NCI-H128 (cell line): Measurements from ENCODE around the gene RBM10.
"Not testable (repeated sequence)": the region's sequence is repeated elsewhere in the genome, so short reads cannot be mapped to it uniquely, and the experiment has no call there.

Source experiments
- DNase-seq: peaks from one replicate; lab custom pipeline; 2025; ENCODE audit not compliant: unreplicated experiment; lab: John Stamatoyannopoulos, UW

The RBM10 gene, protein sequence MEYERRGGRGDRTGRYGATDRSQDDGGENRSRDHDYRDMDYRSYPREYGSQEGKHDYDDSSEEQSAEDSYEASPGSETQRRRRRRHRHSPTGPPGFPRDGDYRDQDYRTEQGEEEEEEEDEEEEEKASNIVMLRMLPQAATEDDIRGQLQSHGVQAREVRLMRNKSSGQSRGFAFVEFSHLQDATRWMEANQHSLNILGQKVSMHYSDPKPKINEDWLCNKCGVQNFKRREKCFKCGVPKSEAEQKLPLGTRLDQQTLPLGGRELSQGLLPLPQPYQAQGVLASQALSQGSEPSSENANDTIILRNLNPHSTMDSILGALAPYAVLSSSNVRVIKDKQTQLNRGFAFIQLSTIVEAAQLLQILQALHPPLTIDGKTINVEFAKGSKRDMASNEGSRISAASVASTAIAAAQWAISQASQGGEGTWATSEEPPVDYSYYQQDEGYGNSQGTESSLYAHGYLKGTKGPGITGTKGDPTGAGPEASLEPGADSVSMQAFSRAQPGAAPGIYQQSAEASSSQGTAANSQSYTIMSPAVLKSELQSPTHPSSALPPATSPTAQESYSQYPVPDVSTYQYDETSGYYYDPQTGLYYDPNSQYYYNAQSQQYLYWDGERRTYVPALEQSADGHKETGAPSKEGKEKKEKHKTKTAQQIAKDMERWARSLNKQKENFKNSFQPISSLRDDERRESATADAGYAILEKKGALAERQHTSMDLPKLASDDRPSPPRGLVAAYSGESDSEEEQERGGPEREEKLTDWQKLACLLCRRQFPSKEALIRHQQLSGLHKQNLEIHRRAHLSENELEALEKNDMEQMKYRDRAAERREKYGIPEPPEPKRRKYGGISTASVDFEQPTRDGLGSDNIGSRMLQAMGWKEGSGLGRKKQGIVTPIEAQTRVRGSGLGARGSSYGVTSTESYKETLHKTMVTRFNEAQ

DNA sequence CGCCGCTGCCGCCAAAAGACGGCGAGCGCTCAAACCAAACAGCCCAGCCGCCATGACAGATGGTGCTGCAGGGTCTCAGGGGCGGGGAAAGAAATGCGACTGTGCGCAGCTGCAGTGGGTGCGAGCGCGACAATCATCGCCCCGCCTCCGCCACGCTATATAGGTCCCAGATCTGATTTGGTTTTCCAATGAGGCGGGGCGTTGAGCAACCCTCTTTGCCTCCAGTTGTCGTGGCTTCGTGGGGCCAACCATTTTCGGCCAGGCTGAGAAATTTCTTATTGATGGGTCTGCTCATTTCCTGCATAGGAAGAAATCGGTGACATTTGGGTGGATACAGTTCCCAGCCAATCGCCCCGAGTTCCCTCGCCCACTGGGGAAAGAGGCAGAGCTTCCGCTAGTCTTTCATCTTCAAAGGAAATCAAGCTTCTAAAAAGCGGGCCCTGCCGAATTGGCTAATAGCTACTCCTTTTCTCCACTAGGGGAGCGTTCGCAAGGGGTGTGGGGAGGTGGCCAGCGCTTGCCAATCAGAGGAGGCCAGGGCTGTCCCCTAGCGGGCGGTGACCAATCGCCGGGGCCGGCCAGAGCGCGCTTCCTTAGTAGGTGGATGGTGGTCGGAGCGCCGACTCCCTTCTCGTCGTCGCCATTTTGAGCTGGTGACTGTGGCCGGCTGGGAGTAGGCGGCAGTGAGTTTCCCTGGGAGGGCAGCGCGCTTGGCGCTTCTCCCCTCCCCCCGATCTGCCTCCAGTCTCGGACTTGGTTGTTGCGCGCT lies at the start of gene RBM10, which contains the start of gene NDUFB11:
TSS of gene RBM10 (plus strand) at position 596 of the 769 bp plus-strand sequence. CDS start 2,261 bp downstream, outside the sequence.
TSS of gene NDUFB11 (minus strand) at position 77 of the 769 bp plus-strand sequence. CDS start at position 54, 23 bp downstream.
- DNase-seq = peak; percentile 84

DNA sequence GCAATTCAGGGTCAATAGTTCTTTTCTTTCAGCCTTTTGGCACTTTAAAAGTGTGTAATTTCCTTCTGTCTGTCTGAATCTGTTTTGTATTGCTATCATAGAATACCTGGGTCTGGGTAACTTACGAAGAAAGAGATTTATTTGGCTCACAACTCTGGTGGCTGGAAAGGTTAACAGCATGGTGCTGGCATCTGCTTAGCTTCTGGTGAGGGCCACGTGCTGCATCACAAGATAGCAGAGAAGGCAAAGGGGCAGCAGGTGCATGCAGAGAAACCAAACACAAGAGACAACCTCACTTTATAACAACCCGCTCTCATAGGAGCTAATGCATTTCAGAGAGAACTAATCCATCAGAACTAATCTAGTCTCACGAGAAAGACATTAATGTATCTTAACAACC lies 48.0 kb upstream of the RBM10 start:
- no peak for DNase-seq

DNA sequence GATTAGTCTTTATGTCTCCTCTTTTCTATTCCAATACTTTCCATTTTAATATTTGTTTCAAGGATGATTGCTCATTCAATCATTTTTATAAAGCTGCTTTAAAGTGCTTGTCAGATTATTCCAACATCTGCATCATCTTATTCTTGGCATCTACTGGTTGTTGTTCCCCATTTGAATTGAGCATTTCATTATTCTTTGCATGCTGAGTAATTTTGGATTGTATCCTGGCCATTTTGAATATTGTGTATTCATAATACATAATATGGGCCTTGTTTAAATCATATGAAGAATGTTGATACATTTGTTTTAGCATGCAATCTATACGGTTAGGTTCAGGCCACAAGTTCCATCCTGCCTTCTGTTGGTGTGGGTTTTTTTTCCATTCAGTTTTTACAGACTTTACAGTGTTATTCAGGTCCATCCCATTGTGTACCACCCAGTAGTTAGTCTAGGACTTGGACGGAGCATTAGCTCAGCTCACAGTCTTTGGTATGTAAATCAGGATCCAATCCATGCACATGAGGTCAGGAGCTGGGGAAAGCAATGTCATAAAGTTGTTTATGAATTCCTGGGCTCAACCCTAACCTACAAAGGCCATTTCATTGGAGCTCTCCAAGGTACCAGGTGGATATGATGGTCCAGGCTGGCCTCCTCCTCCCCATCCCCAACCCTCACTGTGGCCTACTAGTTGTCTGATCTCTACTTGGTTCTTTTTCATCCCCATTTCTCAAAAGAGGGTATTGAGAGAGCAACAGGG lies 46.5 kb upstream of the RBM10 start:
- DNase-seq = no peak

DNA sequence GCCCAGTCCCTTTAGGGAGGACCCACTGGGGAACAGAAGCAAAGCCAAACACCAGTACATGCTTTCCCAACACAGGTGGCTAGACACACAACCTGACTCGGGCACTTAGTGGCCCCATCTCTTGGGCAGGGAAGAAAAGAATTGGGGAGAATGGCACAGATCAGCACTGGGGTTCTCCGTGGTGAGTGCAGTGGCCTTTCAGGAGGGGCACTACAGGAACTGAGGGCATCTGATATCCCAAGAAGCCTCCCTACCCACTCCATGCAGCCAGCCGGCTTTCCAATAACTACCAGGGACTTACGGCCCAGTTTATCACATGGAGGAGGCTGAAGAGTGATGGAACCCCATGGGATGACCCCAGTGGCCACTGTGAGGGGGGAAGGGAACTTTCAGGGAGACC lies 43.8 kb upstream of the RBM10 start:
- no peak for DNase-seq

DNA sequence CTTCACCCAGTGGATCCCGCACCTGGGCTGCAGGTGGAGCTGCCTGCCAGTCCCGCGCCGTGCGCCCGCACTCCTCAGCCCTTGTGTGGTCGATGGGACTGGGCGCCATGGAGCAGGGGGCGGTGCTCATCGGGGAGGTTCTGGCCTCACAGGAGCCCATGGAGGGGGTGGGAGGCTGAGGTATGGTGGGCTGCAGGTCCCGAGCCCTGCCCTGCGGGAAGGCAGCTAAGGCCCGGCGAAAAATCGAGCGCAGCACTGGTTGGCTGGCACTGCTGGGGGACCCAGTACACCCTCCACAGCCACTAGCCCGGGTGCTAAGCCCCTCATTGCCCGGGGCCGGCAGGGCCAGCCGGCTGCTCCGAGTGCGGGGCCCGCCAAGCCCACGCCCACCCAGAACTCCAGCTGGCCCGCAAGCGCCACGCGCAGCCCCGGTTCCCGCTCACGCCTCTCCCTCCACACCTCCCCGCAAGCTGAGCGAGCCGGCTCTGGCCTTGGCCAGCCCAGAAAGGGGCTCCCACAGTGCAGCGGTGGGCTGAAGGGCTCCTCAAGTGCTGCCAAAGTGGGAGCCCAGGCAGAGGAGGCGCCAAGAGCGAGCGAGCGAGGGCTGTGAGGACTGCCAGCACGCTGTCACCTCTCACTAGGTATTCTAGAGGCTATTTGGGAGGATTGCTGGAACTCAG lies 33.9 kb upstream of the RBM10 start:
- DNase-seq = not testable (repeated sequence)

DNA sequence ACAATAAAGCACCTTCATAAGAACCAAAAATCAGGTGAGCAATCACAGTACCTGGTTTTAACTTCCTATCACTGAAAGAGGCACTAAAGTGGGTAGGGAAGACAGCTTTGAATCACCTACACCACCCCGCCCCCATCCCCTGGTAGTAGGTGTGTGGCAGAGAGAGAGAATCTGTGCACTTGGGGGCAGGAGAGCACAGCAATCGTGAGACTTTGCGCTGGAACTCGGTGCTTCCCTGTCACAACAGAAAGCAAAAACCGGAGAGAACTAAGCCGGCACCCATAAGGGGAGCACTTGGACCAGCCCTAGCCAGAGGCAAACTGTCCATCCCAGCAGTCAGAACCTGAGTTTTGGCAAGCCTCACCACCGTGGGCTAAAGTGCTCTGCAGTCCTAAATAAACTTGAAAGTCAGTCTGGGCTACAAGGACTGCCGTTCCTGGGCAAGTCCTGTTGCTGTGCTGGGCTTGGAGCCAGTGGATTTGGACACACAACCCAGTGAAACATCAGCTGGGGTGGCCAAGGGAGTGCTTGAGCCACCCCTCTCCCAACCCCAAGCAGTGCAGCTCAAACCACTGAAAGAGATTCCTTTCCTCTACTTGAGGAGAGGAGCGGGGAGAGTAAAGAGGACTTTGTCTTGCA lies 32.6 kb upstream of the RBM10 start:
- DNase-seq = no peak

DNA sequence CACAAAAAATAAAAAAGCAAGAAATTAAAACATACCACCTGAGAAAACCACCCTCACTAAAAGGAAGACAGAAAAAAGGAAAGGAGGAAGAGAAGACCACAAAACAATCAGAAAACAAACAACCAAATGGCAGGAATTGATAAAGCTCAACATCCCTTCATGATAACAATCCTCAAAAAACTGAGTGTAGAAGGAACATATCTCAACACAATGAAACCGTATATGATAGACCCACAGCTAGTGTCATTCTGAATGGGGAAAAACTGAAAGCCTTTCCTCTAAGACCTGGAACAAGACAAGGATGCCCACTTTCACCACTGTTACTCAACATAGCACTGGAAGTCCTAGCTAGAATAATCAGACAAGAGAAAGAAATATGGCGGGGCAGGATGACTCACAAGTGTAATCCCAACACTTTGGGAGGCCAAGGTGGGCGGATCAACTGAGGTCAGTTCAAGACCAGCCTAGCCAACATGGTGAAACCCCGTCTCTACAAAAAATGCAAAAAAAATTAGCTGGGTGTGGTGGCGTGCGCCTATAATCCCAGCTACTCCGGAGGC lies 28.4 kb upstream of the RBM10 start:
- not testable (repeated sequence) for DNase-seq

DNA sequence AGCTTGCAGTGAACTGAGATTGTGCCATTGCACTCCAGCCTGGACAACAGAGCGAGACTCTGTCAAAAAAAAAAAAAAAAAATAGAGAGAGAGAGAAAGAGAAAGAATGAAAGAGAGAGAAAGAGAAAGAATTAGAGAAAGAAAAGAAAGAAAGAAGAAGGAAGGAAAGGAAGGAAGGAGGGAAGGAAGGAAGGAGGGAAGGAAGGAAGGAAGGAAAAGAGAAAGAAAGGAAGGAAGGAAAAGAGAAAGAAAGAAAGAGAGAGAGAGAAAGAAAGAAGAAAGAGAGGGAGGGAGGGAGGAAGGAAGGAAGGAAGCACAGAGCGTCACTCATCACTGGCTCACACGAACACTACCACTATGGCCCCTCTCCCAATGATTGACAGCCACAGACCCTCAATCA lies 20.6 kb upstream of the RBM10 start:
- DNase-seq = not testable (repeated sequence)

DNA sequence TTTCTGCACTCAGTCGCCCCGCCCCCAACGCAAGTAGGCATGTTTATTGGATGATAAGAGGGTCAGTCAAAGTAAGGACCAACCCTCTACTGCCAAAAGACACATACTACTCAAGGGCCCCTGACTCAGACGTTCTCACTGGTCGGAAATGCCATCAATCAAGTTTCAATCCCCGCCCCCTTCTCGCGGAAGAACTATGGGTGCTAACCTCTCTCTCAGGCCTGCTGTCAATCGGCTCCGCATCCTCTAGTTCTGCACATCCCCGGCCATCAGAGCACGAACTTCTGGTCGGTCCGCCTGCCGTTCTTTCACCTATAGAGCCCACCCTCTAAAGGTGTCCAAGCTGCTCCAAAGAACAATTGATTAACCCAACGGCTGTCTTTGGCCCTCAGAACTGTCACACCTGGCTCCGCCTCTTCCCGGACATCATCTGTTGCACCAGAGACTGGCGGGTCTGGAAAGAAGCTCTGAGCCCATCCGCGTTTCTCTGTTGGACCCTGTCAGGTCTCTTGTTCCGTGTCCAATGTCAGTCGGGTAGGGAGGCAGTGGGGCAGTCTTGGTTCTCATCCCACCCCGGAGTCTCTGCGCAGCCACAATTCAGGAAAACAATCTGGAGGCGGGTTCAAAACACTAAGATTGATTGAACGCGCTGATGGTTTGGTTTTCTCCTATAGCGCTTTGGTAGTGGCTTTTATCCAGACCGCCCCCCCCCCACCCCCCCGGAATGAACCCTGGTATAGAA lies 15.7 kb upstream of the RBM10 start:
- DNase-seq = peak; percentile 85

DNA sequence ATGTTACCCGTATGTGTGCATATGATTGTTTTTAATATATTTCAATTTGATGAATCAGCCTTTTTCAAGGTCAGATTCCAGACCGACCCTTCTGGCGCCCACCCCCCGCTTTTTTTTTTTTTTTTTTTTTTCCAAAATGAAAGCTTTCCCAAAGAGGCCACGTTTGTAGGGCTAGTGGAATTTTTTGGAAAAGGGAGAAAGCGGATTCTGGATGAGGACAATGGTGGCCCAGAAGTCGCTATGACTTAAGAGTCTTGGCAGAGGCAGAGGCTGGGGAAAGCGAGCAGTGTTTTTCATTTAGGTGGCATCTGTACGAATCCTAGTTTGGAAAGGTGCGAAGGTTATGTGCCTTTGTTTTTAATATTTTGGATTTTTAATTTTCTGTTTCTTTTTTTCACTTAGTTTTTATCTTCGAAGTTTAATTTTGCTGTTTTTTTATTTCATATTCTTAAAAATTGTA lies 15.1 kb upstream of the RBM10 start:
- no peak for DNase-seq

DNA sequence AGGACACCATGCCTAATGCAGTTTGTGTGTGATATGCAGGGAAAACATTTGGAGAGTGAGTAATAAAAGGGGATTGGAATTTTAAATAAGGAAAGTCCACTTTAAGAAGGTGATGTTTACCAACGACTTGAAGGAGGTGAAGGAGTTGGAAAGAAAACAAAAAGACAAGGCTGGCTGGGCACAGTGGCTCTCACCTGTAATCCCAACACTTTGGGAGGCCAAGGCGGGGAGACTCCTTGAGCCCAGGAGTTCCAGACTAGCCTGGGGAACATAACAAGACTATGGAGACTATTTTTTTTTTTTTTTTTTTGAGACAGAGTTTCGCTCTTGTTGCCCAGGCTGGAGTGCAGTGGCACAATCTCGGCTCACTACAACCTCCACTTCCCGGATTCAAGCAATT lies 11.5 kb upstream of the RBM10 start:
- no peak for DNase-seq

DNA sequence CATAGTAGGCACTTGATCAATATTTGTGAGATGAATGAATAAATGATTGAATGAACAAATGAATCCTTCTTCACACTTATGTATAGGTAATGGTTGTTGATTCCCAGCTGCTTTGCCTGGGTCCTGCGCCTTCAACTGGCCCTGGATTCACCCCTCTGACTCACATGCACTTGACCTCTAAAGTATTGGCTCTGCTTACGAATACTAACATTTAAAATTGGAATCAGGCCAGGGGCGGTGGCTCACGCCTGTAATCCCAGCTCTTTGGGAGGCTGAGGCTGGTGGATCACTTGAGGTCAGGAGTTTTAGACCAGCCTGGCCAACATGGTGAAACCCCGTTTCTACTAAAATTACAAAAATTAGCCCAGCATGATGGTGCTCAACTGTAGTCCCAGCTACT lies 9.4 kb upstream of the RBM10 start:
- DNase-seq = not testable (repeated sequence)

DNA sequence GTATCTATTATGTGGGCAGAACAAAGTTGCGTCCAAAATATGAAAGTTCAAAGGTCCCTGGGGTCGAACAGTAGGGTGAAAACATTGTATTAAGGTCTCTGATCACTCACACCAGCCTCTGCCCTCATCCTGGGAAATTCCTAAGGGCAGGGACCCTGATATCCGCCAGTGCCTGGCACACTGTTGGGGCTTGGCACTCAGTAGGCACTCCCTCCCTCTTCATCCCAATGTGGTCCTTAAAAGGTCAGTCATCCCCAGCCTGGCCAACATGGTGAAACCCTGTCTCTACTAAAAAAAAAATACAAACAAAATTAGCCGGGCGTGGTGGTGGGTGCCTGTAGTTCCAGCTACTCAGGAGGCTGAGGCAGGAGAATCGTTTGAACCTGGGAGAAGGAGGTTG lies 6.8 kb upstream of the RBM10 start:
- DNase-seq = no peak

DNA sequence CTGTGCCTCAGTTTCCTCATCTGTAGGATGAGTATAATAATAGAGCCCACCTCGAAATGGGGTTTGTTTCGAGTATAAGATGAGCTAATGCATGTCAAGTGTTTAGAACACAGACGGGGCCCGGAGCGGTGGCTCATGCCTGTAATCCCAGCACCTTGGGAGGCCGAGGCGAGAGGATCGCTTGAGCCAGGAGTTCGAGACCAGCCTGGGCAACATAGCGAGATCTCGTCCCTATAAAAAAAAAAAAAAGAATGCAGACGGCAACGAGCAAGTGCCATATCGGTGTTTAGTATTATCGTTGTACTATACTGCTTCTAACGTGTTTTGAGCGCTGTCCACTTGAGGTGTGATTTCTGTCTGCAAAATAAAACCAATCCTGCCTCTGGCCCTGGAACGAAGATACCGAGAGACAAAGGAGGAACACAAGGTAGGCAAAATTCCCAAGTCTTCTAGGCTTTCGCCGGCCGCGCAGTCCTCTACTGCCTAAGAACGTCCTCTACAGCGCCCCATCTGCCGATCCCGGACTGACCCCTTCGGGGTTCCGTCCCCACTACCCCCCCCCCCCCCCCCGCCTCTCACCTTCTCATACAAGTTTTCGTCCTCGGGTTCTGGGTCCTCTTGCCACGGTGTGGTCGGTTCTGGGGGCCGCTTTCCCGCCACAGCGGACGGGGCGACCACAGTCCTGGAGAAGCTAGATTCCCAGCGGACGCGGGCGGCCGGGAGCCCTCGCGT lies 961 bp upstream of the RBM10 start:
- no peak for DNase-seq

DNA sequence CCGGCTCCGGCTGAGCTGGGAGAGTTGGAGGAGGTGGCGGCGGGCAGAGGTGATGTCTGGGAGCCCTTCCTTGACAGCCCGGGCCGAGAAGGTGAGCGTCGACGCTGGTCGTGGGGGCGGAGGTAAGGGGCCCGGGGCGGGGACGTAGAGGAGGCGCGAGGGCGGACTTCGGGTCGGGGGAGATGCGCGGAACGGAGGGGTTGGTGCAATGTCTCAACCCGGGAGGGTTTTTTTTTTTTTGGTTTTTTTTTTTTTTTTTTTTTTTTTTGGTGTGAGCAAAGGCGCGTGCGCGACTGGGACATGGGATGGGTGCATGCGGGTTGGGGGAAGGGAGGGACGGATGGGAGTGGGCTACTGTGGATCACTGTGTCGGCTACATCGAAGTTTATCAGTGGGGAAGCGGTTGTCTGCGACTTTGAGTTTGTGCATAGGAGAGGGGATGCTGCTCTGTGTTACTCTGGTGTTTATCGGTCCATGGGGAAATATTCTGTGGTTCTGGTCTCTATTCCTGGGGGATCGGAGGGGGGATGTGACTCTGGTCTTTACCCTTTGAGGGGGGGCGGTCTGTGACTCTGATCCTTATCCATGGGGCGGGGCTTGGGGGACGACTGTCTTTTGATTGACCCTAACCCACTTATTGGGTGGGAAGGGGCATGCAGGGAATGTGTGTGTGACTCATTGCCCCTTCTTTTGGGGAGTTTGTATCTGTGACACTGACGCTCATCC lies 537 bp downstream of the RBM10 start:
- DNase-seq = no peak

DNA sequence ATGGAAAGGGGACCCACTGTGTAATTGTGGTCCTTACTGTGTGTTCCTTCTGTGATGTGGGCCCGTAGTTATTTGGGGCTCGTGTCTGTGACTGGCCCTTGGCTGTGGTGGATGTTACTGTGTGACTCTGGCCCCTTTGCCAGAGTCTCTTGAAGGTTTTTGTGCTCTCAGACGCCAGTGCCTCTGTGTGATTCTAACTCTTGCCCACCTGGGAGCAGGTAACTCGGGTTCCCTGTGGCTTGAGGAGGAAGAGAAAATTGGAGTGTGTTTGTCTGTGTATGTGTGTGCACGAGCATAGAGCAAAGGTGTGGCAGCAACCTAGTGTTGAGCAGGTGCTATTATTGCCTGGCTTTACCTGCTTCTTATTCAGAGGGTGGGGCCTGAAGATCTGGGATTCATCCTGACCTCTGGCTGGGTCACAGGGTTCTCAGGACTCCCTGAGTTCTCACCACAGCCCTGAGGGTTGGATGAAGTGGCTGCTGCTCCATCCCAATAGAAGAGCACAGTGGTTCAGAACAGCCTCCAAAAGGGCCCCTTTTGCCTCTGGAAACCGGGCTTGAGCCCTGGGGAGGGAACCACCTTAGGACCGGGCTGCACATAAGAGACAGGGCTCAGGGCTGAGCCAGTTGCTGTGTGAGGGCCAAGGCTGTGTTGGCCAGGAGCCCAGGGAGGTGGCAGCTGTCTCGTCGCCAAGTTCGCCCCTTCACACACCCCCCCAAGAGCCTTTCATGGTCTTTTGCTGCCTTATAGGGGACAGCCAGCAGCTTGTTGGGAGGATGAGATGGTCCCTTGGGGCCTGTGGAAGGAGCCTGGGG lies 1.3 kb downstream of the RBM10 start:
- no peak for DNase-seq
